Smooth muscle cell (in vitro differentiated cells): ENCODE results near the gene ITGA6. TPM values are rescaled to one million over a fixed set of nuclear protein-coding genes. Genes with fewer than 3 reads are reported as not detected.
A peak's percentile ranks its signal among the peaks of the same experiment; 100 is the strongest.

ENCODE experiments used
- DNase-seq: peaks from one replicate; lab custom pipeline; 2025; ENCODE audit not compliant: unreplicated experiment; lab: John Stamatoyannopoulos, UW
- H2AFZ ChIP-seq: fragments of 200-600 bp; sonication (generic); 2 replicates; pipeline ENCODE4 v1.6.0; 2016; ENCODE audit warnings: antibody characterized with exemption, low read depth, mild to moderate bottlenecking
- H3F3A ChIP-seq: fragments of 200-600 bp; sonication (generic); 2 replicates; pipeline ENCODE4 v1.6.0; 2017; ENCODE audit warnings: antibody characterized with exemption, low read depth
- H3K27ac ChIP-seq: fragments of 200-600 bp; sonication (generic); 2 replicates; pipeline ENCODE4 v1.5.1; 2016; ENCODE audit warnings: low read depth, mild to moderate bottlenecking
- H3K27me3 ChIP-seq: fragments of 200-600 bp; sonication (generic); 2 replicates; pipeline ENCODE4 v1.6.1; 2016; ENCODE audit warnings: low read depth, mild to moderate bottlenecking
- H3K36me3 ChIP-seq: fragments of 200-600 bp; sonication (generic); 2 replicates; pipeline ENCODE4 v1.5.1; 2016; ENCODE audit warnings: low read depth
- H3K4me1 ChIP-seq: fragments of 200-600 bp; sonication (generic); 2 replicates; pipeline ENCODE4 v1.5.1; 2016; ENCODE audit warnings: low read depth
- H3K4me2 ChIP-seq: fragments of 200-600 bp; sonication (generic); 2 replicates; pipeline ENCODE4 v1.6.0; 2016; ENCODE audit warnings: mild to moderate bottlenecking
- H3K4me3 ChIP-seq: fragments of 200-600 bp; sonication (generic); 2 replicates; pipeline ENCODE4 v1.5.1; 2016; ENCODE audit warnings: mild to moderate bottlenecking
- H3K79me2 ChIP-seq: fragments of 200-600 bp; sonication (generic); 2 replicates; pipeline ENCODE4 v1.6.0; 2016; ENCODE audit warnings: low read depth, mild to moderate bottlenecking
- H3K9ac ChIP-seq: fragments of 200-600 bp; sonication (generic); 2 replicates; pipeline ENCODE4 v1.6.0; 2016; ENCODE audit warnings: low read depth
- H3K9me3 ChIP-seq: fragments of 200-600 bp; sonication (generic); replicated peaks from 2 replicates; pipeline ENCODE4 v1.5.1; 2016; ENCODE audit warnings: low read depth
- H4K20me1 ChIP-seq: fragments of 200-600 bp; sonication (generic); 2 replicates; pipeline ENCODE4 v1.6.0; 2016; ENCODE audit warnings: low read depth
- CTCF ChIP-seq: fragments of 200-600 bp; sonication (generic); IDR thresholded peaks from 2 replicates; pipeline ENCODE4 v1.5.1; 2017; ENCODE audit warnings: borderline replicate concordance, mild to moderate bottlenecking, antibody characterized with exemption; ENCODE audit not compliant: insufficient read depth, poor library complexity, severe bottlenecking
- WGBS: methylation state at CpG from one replicate; pipeline ENCODE4 v1.1.7; 2016; ENCODE audit warnings: low lambda C conversion rate; 5-methylcytosine and 5-hydroxymethylcytosine counted together
- polyA plus RNA-seq: library from polyadenylated mRNA; unstranded; fragments of >200 nt; fragmentation: Nextera tagmentation; extraction: Ambion mirVana; gene quantifications from 2 replicates; pipeline ENCODE4 v1.2.1, GENCODE V29; 2016
- total RNA-seq: library from RNA; depleted of rRNA; stranded (reverse); fragments of >200 nt; gene quantifications from 2 replicates; pipeline ENCODE4 v1.2.3, GENCODE V29; 2014

The ITGA6 gene
- total and polyA plus RNA-seq, 2 experiments from 2014 or later = 11.8 to 198 TPM

GRCh38 chr2:172478353-172478752, 51.0 kb downstream of the ITGA6 start:
- Histone ChIP-seq H3K27me3 (no peaks in the 10 kb centered on the region), H3K4me3 (no peak overlapping the region), H3K9me3 (no peaks in the 10 kb centered on the region), H3K79me2 (no peaks in the 10 kb centered on the region), H3F3A (no peaks in the 10 kb centered on the region), H3K27ac (no peak overlapping the region), H3K9ac (no peak overlapping the region), H3K4me1 (no peaks in the 10 kb centered on the region), H4K20me1 (no peaks in the 10 kb centered on the region), H2AFZ (no peak overlapping the region), H3K36me3 (no peaks in the 10 kb centered on the region), H3K4me2 (no peak overlapping the region)
- WGBS = 83% methylated on average over 8 of the region's 8 CpGs
- no peak for DNase-seq
- TF ChIP-seq CTCF = no peak

- H2AFZ ChIP-seq = no peak overlapping the region
- H3K9me3 ChIP-seq = no peaks in the 10 kb centered on the region
- no peaks in the 10 kb centered on the region for H3K79me2 ChIP-seq
- no peaks in the 10 kb centered on the region for H4K20me1 ChIP-seq
- DNase-seq = no peak
- H3K36me3 ChIP-seq = no peaks in the 10 kb centered on the region
- no peak for TF ChIP-seq CTCF
- no peak overlapping the region for H3K4me3 ChIP-seq
- H3K27me3 ChIP-seq = no peaks in the 10 kb centered on the region
- H3K9ac ChIP-seq = no peak overlapping the region
- WGBS = 41% methylated on average over 10 of the region's 12 CpGs
- H3K4me2 ChIP-seq = peak overlapping the region; percentile 19
- H3K4me1 ChIP-seq = no peaks in the 10 kb centered on the region
- no peak overlapping the region for H3K27ac ChIP-seq
- no peaks in the 10 kb centered on the region for H3F3A ChIP-seq
Measured at GRCh38 chr2:172480301-172481218, 53.2 kb downstream of the ITGA6 start.

- H3K36me3 ChIP-seq = no peaks in the 10 kb centered on the region
- TF ChIP-seq CTCF = no peak
- 90% methylated on average over 7 of the region's 7 CpGs for whole genome bisulfite sequencing
Measured at GRCh38 chr2:172481507-172482262, 54.3 kb downstream of the ITGA6 start.

More at GRCh38 chr2:172481507-172482262, 54.3 kb downstream of the ITGA6 start:
- no peak for DNase-seq
- Histone ChIP-seq H3K27ac (no peak overlapping the region), H3K9ac (no peak overlapping the region), H3K79me2 (no peaks in the 10 kb centered on the region), H3K9me3 (no peaks in the 10 kb centered on the region), H2AFZ (no peak overlapping the region), H3F3A (no peaks in the 10 kb centered on the region), H4K20me1 (no peaks in the 10 kb centered on the region), H3K4me1 (no peaks in the 10 kb centered on the region), H3K4me2 (no peak overlapping the region), H3K27me3 (no peaks in the 10 kb centered on the region), H3K4me3 (no peak overlapping the region)
